ENCODE measurements around the gene UNC119B.

Gene UNC119B

GRCh38 chr12:120739031-120739762 is 28.9 kb downstream of the UNC119B start:
- DNase-seq (ENCODE audit: low read depth in 3 of 3) = no peak

GRCh38 chr12:120739821-120740613 is 29.8 kb downstream of the UNC119B start:
- no peak for DNase-seq (ENCODE audit: low read depth in 3 of 3)

DNA sequence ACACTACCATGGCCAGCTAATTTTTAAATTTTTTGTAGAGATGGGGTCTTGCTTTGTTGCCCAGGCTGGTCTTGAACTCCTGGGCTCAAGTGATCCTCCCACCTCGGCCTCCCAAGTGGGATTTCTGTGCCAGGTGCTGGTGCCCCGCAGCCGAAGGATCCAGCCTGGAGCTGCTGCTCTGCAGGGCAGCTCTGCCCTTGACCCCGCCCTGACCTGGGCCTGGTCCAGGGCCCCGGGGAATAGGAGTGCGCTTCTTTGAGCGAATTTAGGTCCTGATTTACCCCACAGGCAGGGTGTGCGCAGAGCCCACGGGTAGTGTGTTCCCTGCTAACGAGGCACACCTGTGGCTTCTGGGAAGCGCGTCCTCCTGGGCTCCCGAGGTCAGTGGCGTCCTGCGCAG is 30.6 kb downstream of the UNC119B start:
- no peak for DNase-seq (ENCODE audit: low read depth in 3 of 3)

DNA sequence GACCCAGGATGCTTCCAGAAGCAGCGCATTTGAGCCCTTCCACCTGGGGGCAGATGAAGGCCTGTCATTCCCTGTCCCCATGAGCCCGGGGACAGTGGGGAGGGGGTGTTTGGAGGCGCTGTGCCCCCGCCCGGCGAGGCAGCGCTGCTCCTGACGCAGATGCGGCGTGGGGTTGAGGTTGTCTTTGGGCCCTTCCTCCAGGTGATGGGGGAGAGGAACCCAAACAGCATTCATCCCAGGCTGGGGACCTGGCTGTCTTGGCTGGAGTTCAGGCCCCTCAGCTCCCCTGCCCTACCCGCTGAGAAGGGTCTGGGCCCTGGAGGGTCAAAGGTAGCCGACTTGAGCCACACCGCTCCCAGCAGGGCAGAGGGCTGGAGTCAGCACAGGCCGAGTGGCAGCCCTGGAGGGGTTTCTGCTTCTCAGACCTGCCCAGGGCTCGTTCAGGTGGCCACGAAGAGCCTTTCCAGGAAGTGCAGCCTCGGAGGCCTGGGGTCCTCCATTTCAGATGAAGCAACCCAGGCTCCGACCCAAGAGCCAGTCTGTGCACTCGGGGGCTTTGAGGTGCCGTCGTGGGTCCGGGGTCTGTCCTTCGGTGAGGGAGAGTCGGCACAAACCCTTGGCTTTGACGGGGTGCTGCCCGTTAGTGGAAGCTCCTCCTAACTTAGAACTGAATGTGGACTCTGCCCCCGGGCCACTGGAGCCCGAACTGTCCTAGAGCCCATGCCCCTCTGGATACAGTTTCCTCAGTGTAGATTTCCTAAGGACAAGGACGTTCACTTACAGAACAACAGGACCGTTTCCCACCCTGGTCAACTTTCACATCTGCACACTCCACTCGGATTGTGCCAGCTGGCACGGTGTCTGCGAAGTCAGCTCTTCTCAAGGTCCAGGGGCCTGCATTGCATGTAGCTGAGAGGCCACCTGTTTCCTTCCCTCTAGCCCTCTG is 31.5 kb downstream of the UNC119B start:
- no peak for DNase-seq (ENCODE audit: low read depth in 3 of 3)

- DNase-seq (ENCODE audit: low read depth in 3 of 3) = no peak
Observed at GRCh38 chr12:120744922-120745493, 34.8 kb downstream of the UNC119B start.

- DNase-seq (ENCODE audit: low read depth in 3 of 3) = no peak
Observed at GRCh38 chr12:120748242-120748641, 38.0 kb downstream of the UNC119B start.

DNA sequence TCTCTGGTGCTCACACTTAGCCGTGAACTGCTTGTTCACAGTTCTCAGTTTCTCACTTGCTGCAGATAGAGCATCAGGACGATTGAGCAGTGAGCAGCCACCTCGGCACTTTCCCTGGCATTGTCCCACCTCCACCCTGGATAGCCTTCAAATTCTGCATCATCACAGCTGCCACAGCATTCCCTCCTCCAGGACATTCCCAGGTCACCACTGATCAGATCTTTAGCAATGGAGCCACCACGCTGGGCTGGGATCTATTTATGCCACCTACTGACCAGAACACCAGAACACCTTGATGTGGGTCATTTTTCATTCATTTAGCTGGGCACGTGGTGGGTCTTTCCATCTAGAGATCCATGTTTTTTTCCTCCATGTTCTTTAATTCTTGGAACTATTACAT is 39.0 kb downstream of the UNC119B start:
- no peak for DNase-seq (ENCODE audit: low read depth in 3 of 3)

GRCh38 chr12:120750806-120751205 is 40.5 kb downstream of the UNC119B start:
- DNase-seq (ENCODE audit: low read depth in 3 of 3) = no peak

DNA sequence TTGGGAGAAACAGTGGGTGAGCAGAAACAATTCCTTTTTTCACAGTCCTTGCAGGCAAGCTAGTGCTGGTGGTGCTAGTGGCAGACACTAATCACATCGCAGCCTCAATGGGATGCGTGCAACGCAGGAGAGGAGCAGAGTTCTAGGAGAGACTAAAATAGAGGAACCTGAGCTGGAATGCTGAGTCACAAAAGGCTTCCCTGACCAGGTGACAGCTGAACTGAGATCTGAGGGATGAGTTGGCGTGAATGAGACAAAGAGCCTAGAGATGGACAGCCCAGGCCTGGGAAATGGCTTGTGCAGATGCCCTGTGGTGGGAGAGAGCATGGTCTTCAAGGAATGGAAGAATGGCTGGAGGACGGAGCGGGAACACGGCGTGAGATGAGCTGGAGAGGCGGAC is 41.1 kb downstream of the UNC119B start:
- no peak for DNase-seq (ENCODE audit: low read depth in 3 of 3)

- no peak for DNase-seq (ENCODE audit: low read depth in 3 of 3)
Observed at GRCh38 chr12:120754792-120755191, 44.5 kb downstream of the UNC119B start.

GRCh38 chr12:120755269-120755668 is 45.0 kb downstream of the UNC119B start:
- no peak for DNase-seq (ENCODE audit: low read depth in 3 of 3)

GRCh38 chr12:120757226-120757742 is 47.0 kb downstream of the UNC119B start:
- DNase-seq (ENCODE audit: low read depth in 3 of 3) = no peak

DNA sequence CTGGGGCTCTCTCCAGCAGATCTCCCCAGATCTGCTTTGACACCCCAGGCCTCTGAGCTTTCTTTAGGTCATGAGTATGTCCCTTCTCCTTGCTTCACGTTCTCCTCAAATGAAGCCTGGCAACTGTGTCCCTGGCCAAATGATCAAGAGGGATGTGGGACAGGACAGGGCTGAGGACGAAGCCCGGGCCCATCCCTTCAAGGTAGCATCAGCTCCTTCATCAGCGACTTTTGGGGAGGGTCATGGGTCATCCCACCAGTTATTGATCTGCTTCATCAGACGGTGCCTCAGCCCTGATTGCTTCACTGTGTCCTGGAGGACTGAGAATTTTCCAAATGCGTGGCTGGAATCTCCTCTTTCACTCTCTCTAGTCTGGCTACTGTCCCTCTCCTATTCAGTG is 47.7 kb downstream of the UNC119B start:
- no peak for DNase-seq (ENCODE audit: low read depth in 3 of 3)

GRCh38 chr12:120758798-120759590 is 48.7 kb downstream of the UNC119B start:
- no peak for DNase-seq (ENCODE audit: low read depth in 3 of 3)

DNA sequence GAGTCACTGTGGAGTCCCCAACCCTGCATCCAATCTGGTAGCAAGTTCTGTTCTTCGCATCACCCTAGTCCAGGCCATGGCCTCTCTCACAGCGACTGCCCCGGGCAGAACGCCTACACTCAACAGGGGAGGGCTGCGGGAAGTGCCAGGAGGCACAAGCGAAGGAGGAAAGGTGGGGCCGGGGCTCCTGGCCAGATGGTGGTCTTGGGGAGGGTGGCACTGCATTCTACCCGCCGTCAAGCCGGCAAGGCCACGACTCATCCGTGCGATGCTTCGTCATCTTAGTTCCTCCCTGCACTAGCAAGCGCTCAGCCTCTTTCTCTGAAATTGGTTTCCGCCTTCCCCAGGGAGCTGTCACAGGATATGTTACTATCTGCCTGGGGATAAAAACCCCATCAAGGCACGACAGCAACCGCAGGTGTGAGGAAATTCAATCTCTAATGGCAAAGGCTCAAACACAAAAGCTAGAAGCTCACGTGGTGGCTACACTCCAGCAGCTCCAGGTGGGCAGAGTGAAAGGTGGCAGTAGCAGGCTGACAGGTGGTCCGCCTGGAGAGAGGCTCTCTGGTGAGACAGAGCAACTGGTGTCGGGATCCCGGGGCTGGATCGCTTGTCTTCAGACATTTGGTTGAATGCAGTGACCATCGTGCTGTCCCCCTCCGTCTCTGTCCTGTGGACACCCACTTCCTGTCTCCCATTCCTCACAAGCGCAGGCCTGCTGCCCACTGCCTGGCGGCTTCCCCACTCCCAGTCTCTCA is 49.5 kb downstream of the UNC119B start:
- DNase-seq (ENCODE audit: low read depth in 3 of 3) = no peak

GRCh38 chr12:120760349-120761254 is 50.3 kb downstream of the UNC119B start:
- DNase-seq (ENCODE audit: low read depth in 3 of 3) = no peak

DNA sequence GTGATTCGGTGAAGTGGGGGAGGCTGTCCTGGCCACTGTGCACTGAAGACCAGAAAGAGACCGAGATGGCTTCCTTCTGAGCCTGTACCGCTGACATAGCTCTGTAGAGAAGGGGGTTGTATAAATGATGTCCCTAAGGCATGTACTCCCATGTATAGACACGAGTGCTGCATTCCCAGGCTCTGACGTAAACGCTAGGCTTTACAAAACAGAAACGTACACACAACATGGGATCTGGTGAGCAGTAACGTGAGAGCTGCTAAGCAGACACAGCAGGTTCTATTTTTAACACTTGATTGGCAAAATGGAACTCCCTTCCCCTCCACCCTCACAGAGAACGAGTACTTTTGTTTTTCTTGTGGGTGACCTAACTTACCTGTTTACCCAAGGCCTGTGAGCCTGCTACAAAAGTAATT is 51.3 kb downstream of the UNC119B start:
- DNase-seq (ENCODE audit: low read depth in 3 of 3) = no peak

DNA sequence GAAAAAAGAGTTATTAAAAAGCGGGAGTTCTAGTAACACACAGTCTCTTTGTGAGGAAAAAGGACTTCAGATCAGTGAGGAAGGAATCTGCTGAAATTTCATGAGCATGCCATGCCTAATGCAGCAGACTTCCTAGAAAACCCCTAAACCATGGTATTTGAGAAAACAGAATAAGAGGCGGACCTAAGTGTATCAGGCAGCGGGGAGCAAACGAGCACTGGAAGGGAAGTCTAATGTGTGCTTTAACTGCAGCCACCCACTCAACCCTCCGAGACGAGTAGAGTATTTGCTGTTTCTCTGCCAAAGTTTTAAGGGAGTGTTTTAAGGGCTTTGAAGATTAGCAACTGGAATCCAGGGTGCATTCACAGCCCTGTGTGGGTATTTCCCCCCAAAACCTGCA is 51.8 kb downstream of the UNC119B start:
- DNase-seq (ENCODE audit: low read depth in 3 of 3) = no peak

- DNase-seq (ENCODE audit: low read depth in 3 of 3) = no peak
Observed at GRCh38 chr12:120763250-120763649, 53.0 kb downstream of the UNC119B start.

Data from stimulated activated CD4-positive, alpha-beta T cell treated with anti-CD3 and anti-CD28 coated beads, TNF-alpha, amount 100 ng/mL, for 4 hours (primary cell).